NT2/D1 (cell line): Measurements from ENCODE around the gene SIK3.

Experiments used
- YY1 ChIP-seq: IDR thresholded peaks from 2 replicates; pipeline ENCODE4 v1.6.1; 2011; ENCODE audit not compliant: insufficient read length, insufficient read depth
- ZNF274 ChIP-seq: IDR thresholded peaks from 2 replicates; pipeline ENCODE4 v1.6.1; 2011; ENCODE audit warnings: mild to moderate bottlenecking, low read depth, low read length

- TF ChIP-seq YY1 (no peak), ZNF274 (no peak)
Observed at GRCh38 chr11:117100556-117100955, 2.3 kb upstream of the SIK3 start.
